Spleen (tissue), 11 donors: ENCODE data around the gene RANBP1. TPM values are rescaled to one million over a fixed set of nuclear protein-coding genes. Genes with fewer than 3 reads are reported as not detected.

Source experiments
- DNase-seq: peaks from one replicate; pipeline ENCODE4 v3.0.0-alpha.2; 2020
- H3K27ac ChIP-seq, 8 donors: fragments of 200-600 bp; sonication (generic) in 7 of 8; 1 replicate in 4 of 8; 2 replicates in 4 of 8; pipeline versions ENCODE4 v1.5.0 to v1.8.0; 2016 to 2021; ENCODE audit warnings: inconsistent platforms in 4 of 8, mild to moderate bottlenecking in 4 of 8, moderate library complexity in 1 of 8
- H3K27me3 ChIP-seq, 7 donors: fragments of 200-600 bp; sonication (generic) in 6 of 7; replicated peaks in 1 of 7; 1 replicate in 4 of 7; 2 replicates in 3 of 7; pipeline versions ENCODE4 v1.5.0 to v1.8.0; 2016 to 2021; ENCODE audit warnings: inconsistent platforms in 3 of 7, mild to moderate bottlenecking in 1 of 7
- H3K36me3 ChIP-seq, 6 donors: fragments of 200-600 bp; sonication (generic) in 5 of 6; 1 replicate in 4 of 6; 2 replicates in 2 of 6; pipeline versions ENCODE4 v1.5.0 to v1.8.0; 2016 to 2021; ENCODE audit warnings: inconsistent platforms in 2 of 6
- H3K4me1 ChIP-seq, 6 donors: fragments of 200-600 bp; sonication (generic) in 5 of 6; 1 replicate in 3 of 6; 2 replicates in 3 of 6; pipeline versions ENCODE4 v1.5.0 to v1.8.0; 2016 to 2021; ENCODE audit warnings: inconsistent platforms in 3 of 6
- H3K4me3 ChIP-seq, 8 donors: fragments of 200-600 bp; sonication (generic) in 7 of 8; 1 replicate in 4 of 8; 2 replicates in 4 of 8; pipeline versions ENCODE4 v1.5.0 to v1.8.0; 2016 to 2021; ENCODE audit warnings: inconsistent platforms in 4 of 8, mild to moderate bottlenecking in 4 of 8, moderate library complexity in 2 of 8
- H3K9me3 ChIP-seq, 8 donors: fragments of 200-600 bp; sonication (generic) in 7 of 8; 1 replicate in 4 of 8; 2 replicates in 4 of 8; pipeline versions ENCODE4 v1.5.0 to v1.8.0; 2016 to 2021; ENCODE audit warnings: inconsistent platforms in 4 of 8
- POLR2A ChIP-seq, 3 donors: fragments of 450-650 bp; IDR thresholded peaks; one replicate each; pipeline ENCODE4 v1.5.1; 2017; ENCODE audit warnings: antibody characterized with exemption in 3 of 3, mild to moderate bottlenecking in 1 of 3
- POLR2AphosphoS5 ChIP-seq, 3 donors: sonication (generic); formaldehyde crosslinking; IDR thresholded peaks; one replicate each; pipeline ENCODE4 v1.5.1; 2017; ENCODE audit warnings: antibody characterized with exemption in 3 of 3
- WGBS, 5 donors: extraction: QIAGEN DNeasy Blood & Tissue Kit in 3 of 5; methylation state at CpG; one replicate each; pipeline versions ENCODE4 v1.1.5 to v1.1.7; 2013 to 2018; 5-methylcytosine and 5-hydroxymethylcytosine counted together
- intact Hi-C: fragments of 100-400 bp; cut with DNase I; formaldehyde crosslinking; loops from one replicate; pipeline ENCODE4 v1.15.0; 2023; ENCODE audit warnings: low total_unique reads
- polyA plus RNA-seq, 3 donors: library from polyadenylated mRNA; stranded (reverse); fragments of 200-250 nt; gene quantifications; one replicate each; pipeline ENCODE4 v1.2.1, GENCODE V29; 2013
- total RNA-seq, 7 donors: library from RNA; depleted of rRNA in 3 of 7; stranded (reverse); fragments of >200 nt in 3 of 7; fragmentation: NEBNext Ultra II Directional in 4 of 7; extraction: Animal tissue kit (Norgen Biotek cat#: 25700) in 4 of 7; gene quantifications; one replicate each; pipeline versions ENCODE4 v1.1.0 to v1.2.1, GENCODE V29; 2016 to 2021
- TF ChIP-seq, protein P1 (sequence below), 11 experiments: fragments of 200-600 bp in 7 of 11; fragments of 450-650 bp in 4 of 11; sonication (generic) in 4 of 11; IDR thresholded peaks in 8 of 11; conservative IDR thresholded peaks in 3 of 11; 1 replicate in 7 of 11; 2 replicates in 4 of 11; pipeline versions ENCODE4 v1.4.0 to v1.8.0; 2016 to 2021; ENCODE audit warnings: antibody characterized with exemption in 11 of 11, inconsistent platforms in 4 of 11, mild to moderate bottlenecking in 1 of 11
- donor health status: healthy with polysubstance abuse.
- donor health status: DM: no; HTN: no; CAD: no; lungs with moderate emphysema.
- donor health status: DM: no; HTN: no; CAD: no.
- donor health status: Bipolar disorder and iron deficiency.
- donor health status: healthy.
- donor health status: DM: no; HTN: no; CAD: no.
- donor health status: DM: yes; HTN: yes; CAD: no.

RANBP1 gene
- total and polyA plus RNA-seq, 10 donors: 52.6 to 111 (median 94.6) TPM

GRCh38 chr22:20167643-20168322, 51.9 kb downstream of the RANBP1 start:
- H3K27ac ChIP-seq: no peak overlapping the region
- no peaks in the 10 kb centered on the region for H3K36me3 ChIP-seq
- DNase-seq: no peak
- H3K4me3 ChIP-seq: no peak overlapping the region
- WGBS, 5 donors: 76 to 88% (median 83%) methylated on average over 10 to 19 of the region's 19 CpGs
- TF ChIP-seq, protein P1, sequence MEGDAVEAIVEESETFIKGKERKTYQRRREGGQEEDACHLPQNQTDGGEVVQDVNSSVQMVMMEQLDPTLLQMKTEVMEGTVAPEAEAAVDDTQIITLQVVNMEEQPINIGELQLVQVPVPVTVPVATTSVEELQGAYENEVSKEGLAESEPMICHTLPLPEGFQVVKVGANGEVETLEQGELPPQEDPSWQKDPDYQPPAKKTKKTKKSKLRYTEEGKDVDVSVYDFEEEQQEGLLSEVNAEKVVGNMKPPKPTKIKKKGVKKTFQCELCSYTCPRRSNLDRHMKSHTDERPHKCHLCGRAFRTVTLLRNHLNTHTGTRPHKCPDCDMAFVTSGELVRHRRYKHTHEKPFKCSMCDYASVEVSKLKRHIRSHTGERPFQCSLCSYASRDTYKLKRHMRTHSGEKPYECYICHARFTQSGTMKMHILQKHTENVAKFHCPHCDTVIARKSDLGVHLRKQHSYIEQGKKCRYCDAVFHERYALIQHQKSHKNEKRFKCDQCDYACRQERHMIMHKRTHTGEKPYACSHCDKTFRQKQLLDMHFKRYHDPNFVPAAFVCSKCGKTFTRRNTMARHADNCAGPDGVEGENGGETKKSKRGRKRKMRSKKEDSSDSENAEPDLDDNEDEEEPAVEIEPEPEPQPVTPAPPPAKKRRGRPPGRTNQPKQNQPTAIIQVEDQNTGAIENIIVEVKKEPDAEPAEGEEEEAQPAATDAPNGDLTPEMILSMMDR (IDR thresholded peaks at IDR 0.05 in 8 of 11, conservative IDR thresholded peaks at IDR 0.05 in 3 of 11): no peak
- no peak for TF ChIP-seq POLR2A (IDR thresholded peaks at IDR 0.05)
- TF ChIP-seq POLR2AphosphoS5 (IDR thresholded peaks at IDR 0.05): no peak
- intact Hi-C loops: no loop called here
- no peaks in the 10 kb centered on the region for H3K4me1 ChIP-seq
- H3K9me3 ChIP-seq: no peaks in the 10 kb centered on the region
- no peaks in the 10 kb centered on the region for H3K27me3 ChIP-seq

DNA sequence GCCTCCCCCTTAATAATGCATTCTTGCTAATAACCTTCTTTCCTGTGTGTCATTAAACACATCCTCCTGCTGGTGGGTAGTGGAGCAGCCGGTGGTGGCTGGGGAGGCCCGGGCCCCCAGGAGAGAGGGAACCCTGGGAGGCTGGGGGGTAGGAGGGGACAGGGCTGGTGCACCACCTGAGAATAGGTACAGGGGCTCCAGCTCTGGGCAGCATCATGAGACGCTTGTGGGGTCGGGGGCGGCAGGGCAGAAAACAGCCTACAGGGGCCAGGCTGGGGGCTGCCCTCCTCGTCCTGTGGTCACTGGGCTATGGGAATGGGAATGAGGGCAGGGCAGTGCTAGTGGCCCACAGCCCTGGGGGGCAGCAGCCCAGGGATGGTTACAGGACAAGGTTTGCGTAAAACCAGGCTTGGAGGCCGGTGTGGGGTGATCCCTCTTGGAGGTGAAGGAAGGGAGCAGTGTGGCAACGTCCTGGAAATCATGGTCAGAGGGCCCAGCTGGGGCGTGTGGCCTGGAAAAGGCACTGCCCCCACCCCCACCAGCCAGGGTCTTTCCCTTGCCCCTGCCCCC, 53.4 kb downstream of the RANBP1 start:
- Histone ChIP-seq H3K27me3 (no peaks in the 10 kb centered on the region), H3K36me3 (no peaks in the 10 kb centered on the region), H3K4me3 (no peak overlapping the region), H3K4me1 (no peaks in the 10 kb centered on the region), H3K27ac (no peak overlapping the region), H3K9me3 (no peaks in the 10 kb centered on the region)
- TF ChIP-seq POLR2A (IDR thresholded peaks at IDR 0.05): no peak
- TF ChIP-seq POLR2AphosphoS5 (IDR thresholded peaks at IDR 0.05): no peak
- TF ChIP-seq, protein P1 (IDR thresholded peaks at IDR 0.05 in 8 of 11, conservative IDR thresholded peaks at IDR 0.05 in 3 of 11): no peak
- intact Hi-C loops: no loop called here
- WGBS, 5 donors: 70 to 84% (median 75%) methylated on average over 9 to 10 of the region's 10 CpGs
- no peak for DNase-seq

GRCh38 chr22:20170170-20170569, 54.3 kb downstream of the RANBP1 start:
- intact Hi-C loops: no loop called here
- Histone ChIP-seq H3K27ac (no peak overlapping the region), H3K4me1 (no peaks in the 10 kb centered on the region), H3K36me3 (no peaks in the 10 kb centered on the region), H3K4me3 (no peak overlapping the region), H3K27me3 (no peaks in the 10 kb centered on the region), H3K9me3 (no peaks in the 10 kb centered on the region)
- TF ChIP-seq POLR2A (IDR thresholded peaks at IDR 0.05): no peak
- TF ChIP-seq POLR2AphosphoS5 (IDR thresholded peaks at IDR 0.05): no peak
- TF ChIP-seq, protein P1 (IDR thresholded peaks at IDR 0.05 in 8 of 11, conservative IDR thresholded peaks at IDR 0.05 in 3 of 11): no peak
- 84 to 94% (median 90%) methylated on average over 9 to 13 of the region's 13 CpGs for WGBS, 5 donors
- no peak for DNase-seq

DNA sequence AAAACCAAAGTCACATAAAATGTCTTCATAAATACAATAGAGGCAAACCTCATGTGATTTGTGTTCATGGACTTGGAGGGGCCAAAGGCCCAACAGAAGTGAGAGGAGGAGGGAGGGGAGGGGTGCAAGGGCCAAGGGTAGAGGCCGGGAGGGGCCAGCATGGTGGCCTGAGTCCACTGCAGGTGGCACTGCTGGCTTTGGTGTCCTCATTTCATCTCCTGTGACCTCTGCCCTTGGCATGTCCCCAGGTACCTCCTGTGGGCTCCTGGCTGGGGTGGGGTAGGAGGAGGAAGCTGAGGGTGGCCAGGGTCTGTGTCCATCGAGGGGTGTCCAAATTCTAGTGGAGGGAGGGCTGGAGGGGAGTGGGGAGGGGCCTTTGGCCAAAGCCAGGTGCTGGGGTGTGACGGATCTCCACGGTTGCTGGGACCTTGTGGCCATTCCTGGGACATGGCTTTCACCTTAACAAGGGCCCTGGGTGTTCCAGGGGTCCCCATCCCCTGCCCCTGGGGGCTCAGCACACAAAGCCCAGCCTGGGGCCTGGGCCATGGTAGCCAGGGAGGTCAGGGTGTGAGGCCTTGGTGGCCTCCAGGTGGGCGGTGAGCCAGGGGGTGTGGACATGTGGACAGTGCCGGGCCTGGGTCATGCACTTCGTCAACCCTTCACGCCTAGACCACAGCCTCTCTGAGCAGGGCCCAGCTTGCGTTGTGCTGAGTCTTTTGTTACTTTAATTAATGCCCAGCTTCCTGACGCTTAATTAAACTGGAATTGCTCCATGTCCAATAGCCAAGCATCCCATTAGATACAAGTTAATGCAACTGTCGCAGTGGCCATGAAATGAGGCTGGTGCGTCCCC, 55.6 kb downstream of the RANBP1 start:
- TF ChIP-seq POLR2AphosphoS5 (IDR thresholded peaks at IDR 0.05): no peak
- no peak for TF ChIP-seq POLR2A (IDR thresholded peaks at IDR 0.05)
- TF ChIP-seq, protein P1 (IDR thresholded peaks at IDR 0.05 in 8 of 11, conservative IDR thresholded peaks at IDR 0.05 in 3 of 11): no peak
- Histone ChIP-seq H3K27me3 (no peaks in the 10 kb centered on the region), H3K4me3 (no peak overlapping the region), H3K36me3 (no peaks in the 10 kb centered on the region), H3K27ac (no peak overlapping the region), H3K9me3 (no peaks in the 10 kb centered on the region), H3K4me1 (no peaks in the 10 kb centered on the region)
- intact Hi-C loops: no loop called here
- no peak for DNase-seq
- 83 to 90% (median 84%) methylated on average over 11 to 12 of the region's 12 CpGs for WGBS, 5 donors
